Loucy (cell line): ENCODE results near the gene DTL.

ENCODE experiments used
- CTCF ChIP-seq: fragments of 200-600 bp; sonication (generic); conservative IDR thresholded peaks from 2 replicates; pipeline ENCODE4 v1.5.1; 2014; ENCODE audit warnings: mild to moderate bottlenecking, antibody characterized with exemption, low read length
- EZH2phosphoT487 ChIP-seq: fragments of 200-600 bp; IDR thresholded peaks from 2 replicates; pipeline ENCODE4 v1.6.1; 2018; ENCODE audit warnings: antibody characterized with exemption, mild to moderate bottlenecking, moderate library complexity, borderline replicate concordance

GRCh38 chr1:212152308-212152693 is 116.8 kb downstream of the DTL start:
- TF ChIP-seq EZH2phosphoT487 (no peak), CTCF (no peak)
